ENCODE data around the gene MAU2. TPM values are rescaled to one million over a fixed set of nuclear protein-coding genes. Genes with fewer than 3 reads are reported as not detected.

The MAU2 gene
- total RNA-seq, 1 experiment from 2014 or later = 38.0 TPM

- TF ChIP-seq TCF7L2 (IDR thresholded peaks at IDR 0.05; ENCODE audit: low read depth, low read length) (no peak), POLR2AphosphoS5 (IDR thresholded peaks at IDR 0.05; ENCODE audit: low read depth, low read length) (no peak), SIN3A (IDR thresholded peaks at IDR 0.05; ENCODE audit: borderline replicate concordance, insufficient read depth, low read depth, low read length) (no peak), CTCF (IDR thresholded peaks at IDR 0.05) (no peak)
- TF ChIP-seq, protein P1, sequence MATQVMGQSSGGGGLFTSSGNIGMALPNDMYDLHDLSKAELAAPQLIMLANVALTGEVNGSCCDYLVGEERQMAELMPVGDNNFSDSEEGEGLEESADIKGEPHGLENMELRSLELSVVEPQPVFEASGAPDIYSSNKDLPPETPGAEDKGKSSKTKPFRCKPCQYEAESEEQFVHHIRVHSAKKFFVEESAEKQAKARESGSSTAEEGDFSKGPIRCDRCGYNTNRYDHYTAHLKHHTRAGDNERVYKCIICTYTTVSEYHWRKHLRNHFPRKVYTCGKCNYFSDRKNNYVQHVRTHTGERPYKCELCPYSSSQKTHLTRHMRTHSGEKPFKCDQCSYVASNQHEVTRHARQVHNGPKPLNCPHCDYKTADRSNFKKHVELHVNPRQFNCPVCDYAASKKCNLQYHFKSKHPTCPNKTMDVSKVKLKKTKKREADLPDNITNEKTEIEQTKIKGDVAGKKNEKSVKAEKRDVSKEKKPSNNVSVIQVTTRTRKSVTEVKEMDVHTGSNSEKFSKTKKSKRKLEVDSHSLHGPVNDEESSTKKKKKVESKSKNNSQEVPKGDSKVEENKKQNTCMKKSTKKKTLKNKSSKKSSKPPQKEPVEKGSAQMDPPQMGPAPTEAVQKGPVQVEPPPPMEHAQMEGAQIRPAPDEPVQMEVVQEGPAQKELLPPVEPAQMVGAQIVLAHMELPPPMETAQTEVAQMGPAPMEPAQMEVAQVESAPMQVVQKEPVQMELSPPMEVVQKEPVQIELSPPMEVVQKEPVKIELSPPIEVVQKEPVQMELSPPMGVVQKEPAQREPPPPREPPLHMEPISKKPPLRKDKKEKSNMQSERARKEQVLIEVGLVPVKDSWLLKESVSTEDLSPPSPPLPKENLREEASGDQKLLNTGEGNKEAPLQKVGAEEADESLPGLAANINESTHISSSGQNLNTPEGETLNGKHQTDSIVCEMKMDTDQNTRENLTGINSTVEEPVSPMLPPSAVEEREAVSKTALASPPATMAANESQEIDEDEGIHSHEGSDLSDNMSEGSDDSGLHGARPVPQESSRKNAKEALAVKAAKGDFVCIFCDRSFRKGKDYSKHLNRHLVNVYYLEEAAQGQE (IDR thresholded peaks at IDR 0.05; ENCODE audit: insufficient read depth in 1 of 2, low read depth in 2 of 2, low read length in 1 of 2) = no peak
- in situ Hi-C loops (cut with HindIII; ENCODE audit: low pct_unique_long_range_greater_than_20kb, low sequenced_read_pairs) = no loop called here
- ChIA-PET POLR2A (no interaction called here), CTCF (interaction anchor here (0.6 kb wide), 1 partner anchor 45 kb away, joined by 3 read pairs; no protein-coding TSS in a partner anchor)
- peak; percentile 17; the same call in 1 of the 2 replicates for ATAC-seq
- Histone ChIP-seq H3K4me3 (ENCODE audit: low read depth in 2 of 2, low read length in 2 of 2) (no peak overlapping the region), H3K9me3 (ENCODE audit: control insufficient read depth, insufficient read depth, low read depth, low read length) (no peaks in the 10 kb centered on the region), H3K36me3 (ENCODE audit: control insufficient read depth, insufficient read depth, low read length) (0 out of 2 replicates have a peak, but pooled peaks cover 2% of the 10 kb centered on the region), H3K4me1 (ENCODE audit: control insufficient read depth, insufficient read depth, low read length) (no peaks in the 10 kb centered on the region), H3K27ac (ENCODE audit: low read length) (no peak overlapping the region), H3K27me3 (ENCODE audit: control insufficient read depth, insufficient read depth, low read length) (no peaks in the 10 kb centered on the region)
- no TSS peak for BruUV-seq (replicated peaks)
- no peak for DNase-seq (ENCODE audit: low read depth, low spot score)
- intact Hi-C loops (cut with micrococcal nuclease; ENCODE audit: unreplicated experiment) = no loop called here
Observed at GRCh38 chr19:19296953-19297689, 23.5 kb upstream of the MAU2 start.

GRCh38 chr19:19297759-19298158 lies 22.9 kb upstream of the MAU2 start:
- BruUV-seq (replicated peaks) = no TSS peak
- ATAC-seq (no peak), DNase-seq (ENCODE audit: low read depth, low spot score) (no peak)
- no peak overlapping the region for H3K27ac ChIP-seq (ENCODE audit: low read length)
- TF ChIP-seq SIN3A (IDR thresholded peaks at IDR 0.05; ENCODE audit: borderline replicate concordance, insufficient read depth, low read depth, low read length) = no peak
- TF ChIP-seq, protein P1 (IDR thresholded peaks at IDR 0.05; ENCODE audit: insufficient read depth in 1 of 2, low read depth in 2 of 2, low read length in 1 of 2) = no peak
- no peak for TF ChIP-seq CTCF (IDR thresholded peaks at IDR 0.05)
- TF ChIP-seq TCF7L2 (IDR thresholded peaks at IDR 0.05; ENCODE audit: low read depth, low read length) = no peak
- TF ChIP-seq POLR2AphosphoS5 (IDR thresholded peaks at IDR 0.05; ENCODE audit: low read depth, low read length) = no peak
- no peaks in the 10 kb centered on the region for H3K9me3 ChIP-seq (ENCODE audit: control insufficient read depth, insufficient read depth, low read depth, low read length)
- no peak overlapping the region for H3K4me3 ChIP-seq (ENCODE audit: low read depth in 2 of 2, low read length in 2 of 2)
- in situ Hi-C loops (cut with HindIII; ENCODE audit: low pct_unique_long_range_greater_than_20kb, low sequenced_read_pairs) (no loop called here), intact Hi-C loops (cut with micrococcal nuclease; ENCODE audit: unreplicated experiment) (no loop called here)
- ChIA-PET CTCF (interaction anchor here (0.7 kb wide), 1 partner anchor 26 kb away, joined by 3 read pairs; no protein-coding TSS in a partner anchor), POLR2A (no interaction called here)
- H3K36me3 ChIP-seq (ENCODE audit: control insufficient read depth, insufficient read depth, low read length) = 0 out of 2 replicates have a peak, but pooled peaks cover 2% of the 10 kb centered on the region
- no peaks in the 10 kb centered on the region for H3K27me3 ChIP-seq (ENCODE audit: control insufficient read depth, insufficient read depth, low read length)
- H3K4me1 ChIP-seq (ENCODE audit: control insufficient read depth, insufficient read depth, low read length) = no peaks in the 10 kb centered on the region
